ENCODE results near the gene SPEM3.

SPEM3 gene

GRCh38 chr17:7404737-7405349 lies 23.8 kb upstream of the SPEM3 start:
- peaks cover 6 to 11% of the 10 kb centered on the region in 2 donors for H3K36me3 ChIP-seq (ENCODE audit: control insufficient read depth in 1 of 2, insufficient read depth in 2 of 2, low read length in 2 of 2)
- H3K27me3 ChIP-seq (ENCODE audit: low read depth, low read length) = no peaks in the 10 kb centered on the region
- H3K9me3 ChIP-seq (ENCODE audit: control insufficient read depth in 1 of 2, low read length in 2 of 2) = no peaks in the 10 kb centered on the region
- peaks cover 7 to 16% of the 10 kb centered on the region in 2 donors for H3K4me1 ChIP-seq (ENCODE audit: control insufficient read depth in 1 of 2, insufficient read depth in 2 of 2, low read length in 2 of 2)
- no peak overlapping the region for H3K27ac ChIP-seq (ENCODE audit: low read length)
- peak overlapping the region; percentile 62 to 64 for H3K4me3 ChIP-seq (ENCODE audit: low read depth in 1 of 2, low read length in 2 of 2)

GRCh38 chr17:7405350-7406234 lies 23.1 kb upstream of the SPEM3 start:
- Histone ChIP-seq H3K27ac (ENCODE audit: low read length) (peak overlapping the region; percentile 49), H3K27me3 (ENCODE audit: low read depth, low read length) (no peaks in the 10 kb centered on the region), H3K9me3 (ENCODE audit: control insufficient read depth in 1 of 2, low read length in 2 of 2) (no peaks in the 10 kb centered on the region), H3K4me1 (ENCODE audit: control insufficient read depth in 1 of 2, insufficient read depth in 2 of 2, low read length in 2 of 2) (peaks cover 7 to 16% of the 10 kb centered on the region in 2 donors), H3K4me3 (ENCODE audit: low read depth in 1 of 2, low read length in 2 of 2) (peak overlapping the region; percentile 62 to 64), H3K36me3 (ENCODE audit: control insufficient read depth in 1 of 2, insufficient read depth in 2 of 2, low read length in 2 of 2) (peaks cover 6 to 14% of the 10 kb centered on the region in 2 donors)

GRCh38 chr17:7406235-7406825 lies 22.3 kb upstream of the SPEM3 start:
- no peak overlapping the region for H3K27ac ChIP-seq (ENCODE audit: low read length)
- H3K27me3 ChIP-seq (ENCODE audit: low read depth, low read length) = no peaks in the 10 kb centered on the region
- peak overlapping the region in 1 of 2 donors; percentile 64 for H3K4me3 ChIP-seq (ENCODE audit: low read depth in 1 of 2, low read length in 2 of 2)
- H3K4me1 ChIP-seq (ENCODE audit: control insufficient read depth in 1 of 2, insufficient read depth in 2 of 2, low read length in 2 of 2) = peaks cover 7 to 16% of the 10 kb centered on the region in 2 donors
- H3K9me3 ChIP-seq (ENCODE audit: control insufficient read depth in 1 of 2, low read length in 2 of 2) = no peaks in the 10 kb centered on the region
- H3K36me3 ChIP-seq (ENCODE audit: control insufficient read depth in 1 of 2, insufficient read depth in 2 of 2, low read length in 2 of 2) = peaks cover 6 to 16% of the 10 kb centered on the region in 2 donors

- Histone ChIP-seq H3K36me3 (ENCODE audit: control insufficient read depth in 1 of 2, insufficient read depth in 2 of 2, low read length in 2 of 2) (peaks cover 6 to 16% of the 10 kb centered on the region in 2 donors), H3K4me3 (ENCODE audit: low read depth in 1 of 2, low read length in 2 of 2) (no peak overlapping the region), H3K9me3 (ENCODE audit: control insufficient read depth in 1 of 2, low read length in 2 of 2) (no peaks in the 10 kb centered on the region), H3K4me1 (ENCODE audit: control insufficient read depth in 1 of 2, insufficient read depth in 2 of 2, low read length in 2 of 2) (peaks cover 7 to 16% of the 10 kb centered on the region in 2 donors), H3K27me3 (ENCODE audit: low read depth, low read length) (no peaks in the 10 kb centered on the region), H3K27ac (ENCODE audit: low read length) (no peak overlapping the region)
Observed at GRCh38 chr17:7407082-7407481, 21.6 kb upstream of the SPEM3 start.

- no peak within 1 kb of the TSS for H3K27ac ChIP-seq (ENCODE audit: low read length)
- peaks cover 6 to 16% of the 10 kb centered on the region in 2 donors for H3K36me3 ChIP-seq (ENCODE audit: control insufficient read depth in 1 of 2, insufficient read depth in 2 of 2, low read length in 2 of 2)
- H3K4me1 ChIP-seq (ENCODE audit: control insufficient read depth in 1 of 2, insufficient read depth in 2 of 2, low read length in 2 of 2) = peaks cover 6 to 15% of the 10 kb centered on the region in 2 donors
- no peaks in the 10 kb centered on the region for H3K9me3 ChIP-seq (ENCODE audit: control insufficient read depth in 1 of 2, low read length in 2 of 2)
- no peak within 1 kb of the TSS for H3K4me3 ChIP-seq (ENCODE audit: low read depth in 1 of 2, low read length in 2 of 2)
- no peaks in the 10 kb centered on the region for H3K27me3 ChIP-seq (ENCODE audit: low read depth, low read length)
Observed at GRCh38 chr17:7407485-7408251, 21.0 kb upstream of the SPEM3 start, which contains the start of gene NLGN2. Gene NLGN2 (plus strand): TSS chr17:7407845. CDS start chr17:7408256, 411 bp downstream.

GRCh38 chr17:7408252-7408727 lies 20.4 kb upstream of the SPEM3 start:
- peaks cover 0 to 9% of the 10 kb centered on the region in 2 donors for H3K4me1 ChIP-seq (ENCODE audit: control insufficient read depth in 1 of 2, insufficient read depth in 2 of 2, low read length in 2 of 2)
- no peak overlapping the region for H3K27ac ChIP-seq (ENCODE audit: low read length)
- H3K36me3 ChIP-seq (ENCODE audit: control insufficient read depth in 1 of 2, insufficient read depth in 2 of 2, low read length in 2 of 2) = peaks cover 6 to 16% of the 10 kb centered on the region in 2 donors
- H3K27me3 ChIP-seq (ENCODE audit: low read depth, low read length) = no peaks in the 10 kb centered on the region
- H3K9me3 ChIP-seq (ENCODE audit: control insufficient read depth in 1 of 2, low read length in 2 of 2) = no peaks in the 10 kb centered on the region
- H3K4me3 ChIP-seq (ENCODE audit: low read depth in 1 of 2, low read length in 2 of 2) = no peak overlapping the region

- H3K27me3 ChIP-seq (ENCODE audit: low read depth, low read length) = no peaks in the 10 kb centered on the region
Observed at GRCh38 chr17:7408863-7409262, 19.8 kb upstream of the SPEM3 start.

GRCh38 chr17:7409716-7410115 lies 18.9 kb upstream of the SPEM3 start:
- Histone ChIP-seq H3K4me1 (ENCODE audit: control insufficient read depth in 1 of 2, insufficient read depth in 2 of 2, low read length in 2 of 2) (peaks cover 0 to 9% of the 10 kb centered on the region in 2 donors), H3K27ac (ENCODE audit: low read length) (no peak overlapping the region), H3K27me3 (ENCODE audit: low read depth, low read length) (no peaks in the 10 kb centered on the region), H3K4me3 (ENCODE audit: low read depth in 1 of 2, low read length in 2 of 2) (no peak overlapping the region), H3K36me3 (ENCODE audit: control insufficient read depth in 1 of 2, insufficient read depth in 2 of 2, low read length in 2 of 2) (peaks cover 6 to 17% of the 10 kb centered on the region in 2 donors), H3K9me3 (ENCODE audit: control insufficient read depth in 1 of 2, low read length in 2 of 2) (no peaks in the 10 kb centered on the region)

More at GRCh38 chr17:7408863-7409262, 19.8 kb upstream of the SPEM3 start:
- H3K9me3 ChIP-seq (ENCODE audit: control insufficient read depth in 1 of 2, low read length in 2 of 2) = no peaks in the 10 kb centered on the region
- H3K27ac ChIP-seq (ENCODE audit: low read length) = no peak overlapping the region
- H3K36me3 ChIP-seq (ENCODE audit: control insufficient read depth in 1 of 2, insufficient read depth in 2 of 2, low read length in 2 of 2) = peaks cover 6 to 16% of the 10 kb centered on the region in 2 donors
- no peak overlapping the region for H3K4me3 ChIP-seq (ENCODE audit: low read depth in 1 of 2, low read length in 2 of 2)
- peaks cover 0 to 9% of the 10 kb centered on the region in 2 donors for H3K4me1 ChIP-seq (ENCODE audit: control insufficient read depth in 1 of 2, insufficient read depth in 2 of 2, low read length in 2 of 2)

- H3K27me3 ChIP-seq (ENCODE audit: low read depth, low read length) = no peaks in the 10 kb centered on the region
- no peak overlapping the region for H3K27ac ChIP-seq (ENCODE audit: low read length)
- H3K9me3 ChIP-seq (ENCODE audit: control insufficient read depth in 1 of 2, low read length in 2 of 2) = no peaks in the 10 kb centered on the region
- peaks cover 6 to 28% of the 10 kb centered on the region in 2 donors for H3K36me3 ChIP-seq (ENCODE audit: control insufficient read depth in 1 of 2, insufficient read depth in 2 of 2, low read length in 2 of 2)
- H3K4me3 ChIP-seq (ENCODE audit: low read depth in 1 of 2, low read length in 2 of 2) = no peak overlapping the region
- H3K4me1 ChIP-seq (ENCODE audit: control insufficient read depth in 1 of 2, insufficient read depth in 2 of 2, low read length in 2 of 2) = peaks cover 0 to 5% of the 10 kb centered on the region in 2 donors
Observed at GRCh38 chr17:7410634-7411426, 17.8 kb upstream of the SPEM3 start.

- Histone ChIP-seq H3K36me3 (ENCODE audit: control insufficient read depth in 1 of 2, insufficient read depth in 2 of 2, low read length in 2 of 2) (peaks cover 6 to 29% of the 10 kb centered on the region in 2 donors), H3K4me1 (ENCODE audit: control insufficient read depth in 1 of 2, insufficient read depth in 2 of 2, low read length in 2 of 2) (no peaks in the 10 kb centered on the region), H3K4me3 (ENCODE audit: low read depth in 1 of 2, low read length in 2 of 2) (no peak overlapping the region), H3K9me3 (ENCODE audit: control insufficient read depth in 1 of 2, low read length in 2 of 2) (no peaks in the 10 kb centered on the region), H3K27ac (ENCODE audit: low read length) (no peak overlapping the region), H3K27me3 (ENCODE audit: low read depth, low read length) (no peaks in the 10 kb centered on the region)
Observed at GRCh38 chr17:7411427-7411750, 17.3 kb upstream of the SPEM3 start.
